ENCODE measurements around the gene VGF.
"Not testable (repeated sequence)": the region's sequence is repeated elsewhere in the genome, so short reads cannot be mapped to it uniquely, and the experiment has no call there.

The VGF gene

GRCh38 chr7:101137651-101138212 is 27.6 kb downstream of the VGF start:
- DNase-seq (ENCODE audit: low read depth in 2 of 2), result no peak

DNA sequence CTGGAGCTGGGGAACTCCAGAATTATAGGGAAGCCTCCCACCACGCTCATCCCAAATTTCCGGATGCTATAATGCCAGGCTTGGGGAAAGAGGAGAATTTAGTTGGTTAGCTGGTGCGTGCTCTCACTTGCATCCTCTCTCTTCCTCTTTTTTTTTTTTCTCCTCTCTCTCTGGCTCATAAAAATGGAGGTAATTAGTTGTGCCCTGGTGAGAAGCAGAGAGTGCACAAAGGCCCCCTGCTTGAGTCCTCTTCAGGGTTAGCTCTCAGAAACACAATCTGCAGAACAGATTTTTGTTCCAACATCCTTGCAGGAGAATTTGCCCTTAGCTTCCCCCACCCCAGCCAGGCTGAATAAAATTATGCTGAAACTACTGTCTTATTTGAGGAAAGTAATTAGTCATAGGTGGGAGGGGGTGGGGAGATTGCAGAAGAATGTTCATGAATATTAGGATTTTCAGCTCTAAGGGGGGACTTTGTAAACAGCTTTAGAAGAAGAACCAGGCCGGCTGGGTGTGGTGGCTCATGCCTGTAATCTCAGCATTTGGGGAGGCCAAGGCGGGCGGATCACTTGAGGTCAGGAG is 30.9 kb downstream of the VGF start:
- no peak for DNase-seq (ENCODE audit: low read depth in 2 of 2)

- no peak for DNase-seq (ENCODE audit: low read depth in 2 of 2)
Measured at GRCh38 chr7:101133621-101134398, 31.6 kb downstream of the VGF start.

GRCh38 chr7:101132626-101133600 is 32.5 kb downstream of the VGF start:
- not testable (repeated sequence) for DNase-seq (ENCODE audit: low read depth in 2 of 2)

GRCh38 chr7:101129603-101130117 is 35.7 kb downstream of the VGF start:
- no peak for DNase-seq (ENCODE audit: low read depth in 2 of 2)

DNA sequence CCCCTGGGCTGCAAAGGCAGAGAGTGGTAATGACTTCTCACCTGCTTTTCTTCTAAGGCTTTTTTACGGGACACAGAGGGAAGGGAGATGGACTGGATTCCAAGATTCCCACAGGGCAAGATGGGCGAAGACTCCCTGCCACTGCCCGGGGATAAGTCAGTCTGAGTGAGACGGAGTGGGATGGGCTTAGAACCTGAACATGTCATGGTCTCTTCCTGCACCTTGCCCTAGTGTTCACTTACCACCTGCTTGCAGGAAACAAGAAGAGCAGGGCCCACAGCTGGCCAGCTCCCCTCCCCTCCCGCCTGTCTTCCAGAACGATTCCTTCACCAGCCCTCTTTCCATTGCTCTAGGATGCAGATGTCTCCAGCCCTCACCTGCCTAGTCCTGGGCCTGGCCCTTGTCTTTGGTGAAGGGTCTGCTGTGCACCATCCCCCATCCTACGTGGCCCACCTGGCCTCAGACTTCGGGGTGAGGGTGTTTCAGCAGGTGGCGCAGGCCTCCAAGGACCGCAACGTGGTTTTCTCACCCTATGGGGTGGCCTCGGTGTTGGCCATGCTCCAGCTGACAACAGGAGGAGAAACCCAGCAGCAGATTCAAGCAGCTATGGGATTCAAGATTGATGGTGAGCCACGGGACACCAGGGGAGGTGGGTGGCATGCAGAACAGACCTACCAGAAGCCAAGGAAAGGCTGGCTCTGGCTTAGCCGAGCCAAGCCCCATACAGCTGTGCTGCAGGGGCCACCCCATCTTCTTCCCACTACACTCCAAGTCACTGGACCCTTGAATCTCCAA is 37.1 kb downstream of the VGF start:
- no peak for DNase-seq (ENCODE audit: low read depth in 2 of 2)

DNA sequence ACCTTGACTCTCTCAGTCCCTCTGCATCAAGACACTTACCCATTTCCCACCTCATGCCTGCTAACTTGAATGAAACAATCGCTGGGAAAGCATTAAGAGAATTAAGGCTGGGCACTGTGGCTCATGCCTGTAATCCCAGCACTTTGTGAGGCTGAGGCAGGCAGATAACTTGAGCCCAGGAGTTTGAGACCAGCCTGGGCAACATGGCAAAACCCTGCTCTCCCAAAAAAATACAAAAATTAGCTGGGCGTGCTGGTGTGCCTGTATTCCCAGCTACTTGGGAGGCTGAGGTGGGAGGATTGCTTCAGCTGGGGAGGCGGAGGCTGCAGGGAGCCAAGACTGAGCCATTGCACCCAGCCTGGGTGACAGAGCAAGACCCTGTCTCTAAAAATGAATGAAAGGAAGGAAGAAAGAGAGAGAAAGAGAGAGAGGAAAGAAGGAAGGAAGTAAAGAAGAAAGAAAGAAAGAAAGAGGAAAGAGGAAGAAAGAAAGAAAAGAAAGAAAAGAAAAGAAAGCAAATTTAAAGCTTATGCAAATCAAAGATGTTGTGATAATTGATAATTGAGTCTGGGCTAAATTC is 37.8 kb downstream of the VGF start:
- no peak for DNase-seq (ENCODE audit: low read depth in 2 of 2)

GRCh38 chr7:101126651-101127459 is 38.5 kb downstream of the VGF start, which contains the start of gene SERPINE1:
Gene SERPINE1 (plus strand): TSS chr7:101127104. CDS start chr7:101128394, 1,290 bp downstream.
- DNase-seq (ENCODE audit: low read depth in 2 of 2), result peak; percentile 20 to 29

- DNase-seq (ENCODE audit: low read depth in 2 of 2), result no peak
Measured at GRCh38 chr7:101125989-101126650, 39.2 kb downstream of the VGF start.

GRCh38 chr7:101124376-101125056 is 40.9 kb downstream of the VGF start:
- DNase-seq (ENCODE audit: low read depth in 2 of 2), result no peak

DNA sequence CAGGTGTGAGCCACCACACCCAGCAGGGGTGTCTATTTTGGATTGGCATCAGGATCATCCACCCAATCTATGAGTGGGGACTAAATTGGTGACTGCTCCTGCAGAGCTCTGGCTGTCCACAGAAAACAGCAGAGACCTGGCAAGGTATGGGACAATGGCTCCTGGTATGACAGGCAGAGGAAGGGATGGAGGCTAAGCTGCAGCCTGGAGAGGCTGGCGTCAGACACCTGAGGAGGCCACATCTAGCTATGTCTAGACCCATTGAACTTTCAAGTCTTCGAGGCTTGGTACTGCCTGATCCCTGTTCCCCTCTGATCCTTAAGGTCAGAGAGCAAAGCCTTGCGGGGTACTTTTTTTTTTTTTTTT is 41.7 kb downstream of the VGF start:
- DNase-seq (ENCODE audit: low read depth in 2 of 2), result no peak

DNA sequence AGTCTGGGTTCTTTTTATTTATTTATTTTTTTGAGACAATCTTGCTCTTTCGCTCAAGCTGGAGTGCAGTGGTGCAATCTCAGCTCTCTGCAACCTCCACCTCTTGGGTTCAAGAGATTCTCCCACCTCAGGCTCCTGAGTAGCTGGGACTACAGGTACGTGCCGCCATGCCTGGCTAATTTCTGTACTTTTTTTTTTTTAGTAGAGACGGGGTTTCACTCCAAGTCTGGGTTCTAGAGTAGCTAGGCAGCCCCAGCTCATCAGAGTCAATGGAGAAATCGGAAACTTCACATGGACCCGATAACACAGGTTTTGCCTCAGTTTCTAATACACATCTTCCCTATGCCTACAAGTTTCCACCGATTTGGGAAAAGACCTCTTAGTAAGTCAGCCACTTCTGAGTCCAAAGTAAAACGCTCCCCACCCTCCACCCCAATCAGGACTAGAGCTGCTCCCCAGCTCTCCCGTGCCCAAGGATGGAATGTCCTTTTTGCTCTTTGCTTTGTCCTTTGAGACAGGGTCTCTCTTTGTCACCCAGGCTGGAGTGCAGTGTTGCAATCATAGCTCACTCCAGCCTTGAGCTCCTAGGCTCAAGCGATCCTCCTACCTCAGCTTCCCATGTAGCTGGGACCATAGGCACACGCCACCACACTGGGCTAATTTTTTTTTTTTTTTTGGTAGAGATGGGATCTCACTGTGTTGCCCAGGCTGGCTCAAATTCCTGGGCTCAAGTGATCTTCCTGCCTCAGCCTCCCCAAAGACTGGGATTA is 42.3 kb downstream of the VGF start:
- no peak for DNase-seq (ENCODE audit: low read depth in 2 of 2)

GRCh38 chr7:101121991-101122932 is 43.1 kb downstream of the VGF start:
- no peak for DNase-seq (ENCODE audit: low read depth in 2 of 2)

GRCh38 chr7:101121631-101121990 is 43.8 kb downstream of the VGF start:
- not testable (repeated sequence) for DNase-seq (ENCODE audit: low read depth in 2 of 2)

DNA sequence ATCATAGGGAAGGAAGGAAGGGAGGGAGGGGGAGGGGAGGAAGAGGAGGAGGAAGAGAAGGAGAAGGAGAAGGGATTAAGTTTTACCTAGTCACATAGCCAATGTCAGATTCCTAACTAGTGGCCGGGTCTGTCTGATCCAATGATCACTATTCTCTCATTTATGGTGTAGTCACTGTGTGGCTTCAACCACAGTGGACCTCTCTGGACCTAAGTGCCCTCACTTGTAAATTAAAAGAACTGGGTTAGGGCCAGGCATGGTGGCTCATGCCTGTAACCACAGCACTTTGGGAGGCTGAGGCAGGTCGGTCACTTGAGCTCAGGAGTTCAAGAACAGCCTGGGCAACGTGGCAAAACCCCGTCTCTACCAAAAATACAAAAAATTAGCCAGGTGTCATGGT is 45.1 kb downstream of the VGF start:
- no peak for DNase-seq (ENCODE audit: low read depth in 2 of 2)

GRCh38 chr7:101119876-101120275 is 45.5 kb downstream of the VGF start:
- DNase-seq (ENCODE audit: low read depth in 2 of 2), result no peak

DNA sequence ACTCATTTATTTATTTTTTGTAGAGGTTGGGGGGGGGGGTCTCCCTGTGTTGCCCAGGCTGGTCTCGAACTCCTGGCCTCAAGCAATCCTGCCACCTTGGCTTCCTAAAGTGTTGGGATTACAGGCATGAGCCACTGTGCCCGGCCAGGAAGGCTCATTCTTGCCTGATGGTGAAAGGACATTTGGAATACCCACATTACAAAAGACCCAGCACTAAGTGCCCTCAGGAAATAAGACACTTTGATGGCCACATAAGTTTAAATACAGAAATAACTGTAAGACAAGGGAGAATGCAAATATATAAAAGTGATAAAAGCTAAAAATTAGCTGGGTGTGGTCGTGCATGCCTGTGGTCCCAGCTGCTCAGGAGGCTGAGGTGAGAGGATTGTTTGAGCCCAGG is 46.5 kb downstream of the VGF start:
- no peak for DNase-seq (ENCODE audit: low read depth in 2 of 2)
